K562 (cell line): ENCODE measurements around the gene FGF4. TPM values are rescaled to one million over a fixed set of nuclear protein-coding genes. Genes with fewer than 3 reads are reported as not detected.

ENCODE experiments used
- ATAC-seq: fragments of 200-7000 bp; cut with Tn5 transposase; 3 replicates; pipeline ENCODE4 v1.9.1; 2020; ENCODE audit warnings: moderate library complexity
- BruUV-seq: library from RNA; stranded (reverse); fragments of 400-500 nt; replicated peaks from 2 replicates; lab custom pipeline; 2021; lab: Mats Ljungman, UMichigan
- CTCF ChIA-PET: fragments of 300-600 bp; formaldehyde crosslinking; extraction: SDS; loops from one replicate; lab custom pipeline; 2021; ENCODE audit warnings: low intra/inter-chr PET ratio; lab: Yijun Ruan, JAX
- POLR2A ChIA-PET: fragments of 300-600, 350-650 bp; sonication (Branson Sonifier 250); formaldehyde crosslinking; extraction: SDS; loops from one replicate; lab custom pipeline; 2021; ENCODE audit warnings: antibody characterized with exemption, inconsistent platforms; lab: Yijun Ruan, JAX
- DNase-seq, 4 experiments: peaks; one replicate each; pipeline versions ENCODE4 v3.0.0 to v3.0.0-alpha.2; 2011 to 2018; ENCODE audit warnings: low spot score in 3 of 4, mixed read lengths in 3 of 4; ENCODE audit errors: extremely low read depth in 1 of 4
- FAIRE-seq: peaks from 2 replicates; lab custom pipeline; 2011; peaks lifted over from hg19 to GRCh38; lab: Jason Lieb, UNC
- H2AFZ ChIP-seq: 2 replicates; pipeline ENCODE4 v1.6.0; 2011; ENCODE audit warnings: low read depth, low read length, control low read depth, inconsistent platforms
- H3K27ac ChIP-seq: fragments of 200-600 bp; 3 replicates; pipeline ENCODE4 v1.8.0; 2011; ENCODE audit warnings: low read depth, mild to moderate bottlenecking, control low read depth, inconsistent platforms, low read length, moderate library complexity, mixed read lengths; ENCODE audit errors: extremely low read depth
- H3K27me3 ChIP-seq, 2 experiments: fragments of 300-600 bp in 1 of 2; 2 replicates in 1 of 2; 3 replicates in 1 of 2; pipeline versions ENCODE4 v1.6.0 to v1.8.0; 2011; ENCODE audit warnings: inconsistent platforms in 2 of 2, low read length in 2 of 2, mild to moderate bottlenecking in 1 of 2, mixed read lengths in 1 of 2, moderate library complexity in 1 of 2; ENCODE audit not compliant: control insufficient read depth in 2 of 2, insufficient read depth in 2 of 2
- H3K36me3 ChIP-seq: fragments of 300-600 bp; 3 replicates; pipeline ENCODE4 v1.8.0; 2011; ENCODE audit warnings: mild to moderate bottlenecking, low read length, inconsistent platforms; ENCODE audit not compliant: control insufficient read depth, insufficient read depth
- H3K4me1 ChIP-seq, 2 experiments: fragments of 200-600 bp in 1 of 2; replicated peaks in 1 of 2; 2 replicates in 1 of 2; 3 replicates in 1 of 2; pipeline versions ENCODE4 v1.5.1 to v1.8.0; 2011; ENCODE audit warnings: inconsistent platforms in 2 of 2, low read length in 2 of 2, mild to moderate bottlenecking in 1 of 2, mixed read lengths in 1 of 2, moderate library complexity in 1 of 2; ENCODE audit not compliant: control insufficient read depth in 2 of 2, insufficient read depth in 2 of 2
- H3K4me2 ChIP-seq: 2 replicates; pipeline ENCODE4 v1.6.1; 2011; ENCODE audit warnings: low read length, control low read depth, inconsistent platforms, mixed read lengths; ENCODE audit not compliant: insufficient read depth
- H3K4me3 ChIP-seq: fragments of 200-600 bp; sonication (generic), shearing (Covaris generic); 2 replicates; pipeline ENCODE4 v1.5.1; 2016; ENCODE audit warnings: control low read depth, inconsistent platforms
- H3K79me2 ChIP-seq: fragments of 200-600 bp; 3 replicates; pipeline ENCODE4 v1.8.0; 2011; ENCODE audit warnings: low read length, inconsistent platforms; ENCODE audit not compliant: control insufficient read depth, insufficient read depth
- H3K9ac ChIP-seq, 2 experiments: 2 replicates each; pipeline versions ENCODE4 v1.6.0 to v1.6.1; 2011; ENCODE audit warnings: low read depth in 2 of 2, low read length in 2 of 2, control low read depth in 1 of 2, inconsistent platforms in 1 of 2, mild to moderate bottlenecking in 1 of 2, mixed read lengths in 1 of 2; ENCODE audit not compliant: insufficient read depth in 1 of 2
- H3K9me1 ChIP-seq: one replicate; pipeline ENCODE4 v1.6.0; 2011; ENCODE audit warnings: inconsistent platforms, mild to moderate bottlenecking, low read length, moderate library complexity; ENCODE audit not compliant: control insufficient read depth, insufficient read depth
- H3K9me3 ChIP-seq: replicated peaks from 2 replicates; pipeline ENCODE4 v1.5.1; 2011; ENCODE audit warnings: low read depth, low read length, inconsistent platforms; ENCODE audit not compliant: control insufficient read depth, insufficient read depth
- H4K20me1 ChIP-seq: replicated peaks from 2 replicates; pipeline ENCODE4 v1.6.1; 2011; ENCODE audit warnings: low read length, inconsistent platforms, mixed read lengths; ENCODE audit not compliant: control insufficient read depth, insufficient read depth
- BRD4 ChIP-seq: fragments of 200-600 bp; sonication (generic); IDR thresholded peaks from 2 replicates; pipeline ENCODE4 v1.6.1; 2017; ENCODE audit warnings: inconsistent platforms
- CHCHD3 ChIP-seq: fragments of 250-450 bp; sonication (Bioruptor Pico); IDR thresholded peaks from 2 replicates; pipeline ENCODE4 v2.1.2; 2022; ENCODE audit warnings: mild to moderate bottlenecking
- CREB1 ChIP-seq, 2 experiments: sonication (generic) in 1 of 2; formaldehyde crosslinking in 1 of 2; IDR thresholded peaks; 2 replicates each; pipeline versions ENCODE4 v1.6.1 to v1.8.0; 2012 to 2022; ENCODE audit warnings: inconsistent platforms in 1 of 2, mild to moderate bottlenecking in 1 of 2, missing genetic modification reagents in 1 of 2, moderate library complexity in 1 of 2
- HLTF ChIP-seq: fragments of 450-650 bp; IDR thresholded peaks from 2 replicates; pipeline ENCODE4 v1.6.1; 2016
- JUNB ChIP-seq: fragments of 450-650 bp; formaldehyde crosslinking; conservative IDR thresholded peaks from 2 replicates; pipeline ENCODE4 v1.4.0; 2020; ENCODE audit warnings: mild to moderate bottlenecking
- KDM1A ChIP-seq, 2 experiments: fragments of 450-650 bp; IDR thresholded peaks; 2 replicates each; pipeline ENCODE4 v1.6.1; 2016; ENCODE audit warnings: mild to moderate bottlenecking in 2 of 2
- MTA2 ChIP-seq: fragments of 450-650 bp; IDR thresholded peaks from 2 replicates; pipeline ENCODE4 v1.6.1; 2016; ENCODE audit warnings: low read depth
- MYC ChIP-seq, 2 experiments: fragments of 250-450 bp in 1 of 2; sonication (Bioruptor Pico) in 1 of 2; IDR thresholded peaks; 2 replicates each; pipeline versions ENCODE4 v1.5.1 to v1.6.1; 2012 to 2021; ENCODE audit warnings: low read depth in 2 of 2, borderline replicate concordance in 1 of 2, improper control_type of control experiment in 1 of 2, low read length in 1 of 2, mild to moderate bottlenecking in 1 of 2, moderate library complexity in 1 of 2
- NFYB ChIP-seq: IDR thresholded peaks from 2 replicates; pipeline ENCODE4 v1.6.1; 2011; ENCODE audit warnings: mild to moderate bottlenecking, moderate library complexity; ENCODE audit not compliant: insufficient read length; ENCODE audit errors: extremely low read depth
- RBM17 ChIP-seq: fragments of 200-400 bp; formaldehyde crosslinking; IDR thresholded peaks from 2 replicates; pipeline ENCODE4 v1.6.1; 2017; ENCODE audit warnings: low read depth, mild to moderate bottlenecking, low read length, borderline replicate concordance
- ZKSCAN8 ChIP-seq: fragments of 200-800 bp; sonication (Bioruptor generic); IDR thresholded peaks from 2 replicates; pipeline ENCODE4 v1.6.1; 2016; ENCODE audit warnings: missing genetic modification characterization, missing compliant biosample characterization
- ZNF253 ChIP-seq: fragments of 250-450 bp; sonication (Bioruptor Pico); conservative IDR thresholded peaks from 2 replicates; pipeline ENCODE4 v1.6.1; 2021; ENCODE audit warnings: mild to moderate bottlenecking
- ZNF316 ChIP-seq: fragments of 450-650 bp; IDR thresholded peaks from 2 replicates; pipeline ENCODE4 v1.6.1; 2016
- ZNF785 ChIP-seq: fragments of 250-450 bp; sonication (Bioruptor Pico); IDR thresholded peaks from 2 replicates; pipeline ENCODE4 v1.4.0; 2020; ENCODE audit warnings: mild to moderate bottlenecking
- WGBS: fragments of 100-300 bp; shearing (Covaris generic); methylation state at CpG from one replicate; pipeline ENCODE4 v1.1.6; 2016; ENCODE audit warnings: low coverage, mixed read lengths; ENCODE audit not compliant: insufficient coverage; ENCODE audit errors: missing lambda C conversion rate; 5-methylcytosine and 5-hydroxymethylcytosine counted together
- in situ Hi-C: fragments of 300-500 bp; cut with MboI; formaldehyde crosslinking; loops from 4 replicates; pipeline ENCODE4 v1.15.0; 2018; ENCODE audit warnings: inconsistent platforms, mixed read lengths
- intact Hi-C: fragments of 100-400 bp; cut with micrococcal nuclease; formaldehyde crosslinking; loops from 2 replicates; pipeline ENCODE4 v1.14.2; 2022
- polyA plus RNA-seq, 8 experiments: library from polyadenylated mRNA; depleted of rRNA in 4 of 8; stranded (reverse) in 5 of 8; unstranded in 3 of 8; fragments of >200 nt; fragmentation: Nextera tagmentation in 2 of 8; fragmentation: Illumina TruSeq in 1 of 8; extraction: Ambion mirVana in 2 of 8; extraction: Trizol in 1 of 8; gene quantifications; 2 replicates each; pipeline versions ENCODE4 v1.2.1 to v1.2.3, GENCODE V29; 2011 to 2014; ENCODE audit warnings: inconsistent platforms in 1 of 8, missing spikeins in 1 of 8
- total RNA-seq, 7 experiments: library from RNA; depleted of rRNA in 6 of 7; stranded (reverse); fragments of >200 nt in 6 of 7; fragmentation: Illumina TruSeq in 2 of 7; extraction: Trizol in 2 of 7; gene quantifications; 2 replicates each; pipeline versions ENCODE4 v1.2.1 to v1.2.3, GENCODE V29; 2011 to 2021; ENCODE audit warnings: low replicate concordance in 1 of 7
- TF ChIP-seq, protein P1 (sequence below): sonication (generic); formaldehyde crosslinking; IDR thresholded peaks from 2 replicates; pipeline ENCODE4 v1.8.1; 2023; ENCODE audit warnings: missing genetic modification reagents, mild to moderate bottlenecking, borderline replicate concordance
- TF ChIP-seq, protein P2 (sequence below): fragments of 450-650 bp; formaldehyde crosslinking; IDR thresholded peaks from 2 replicates; pipeline ENCODE4 v1.4.0; 2020; ENCODE audit warnings: mild to moderate bottlenecking, moderate library complexity
- TF ChIP-seq, protein P3 (sequence below): fragments of 450-650 bp; IDR thresholded peaks from 2 replicates; pipeline ENCODE4 v1.6.1; 2016

FGF4 gene
- total and polyA plus RNA-seq, 9 of the 15 experiments (the other 6 are each of a cell fraction or from before 2014, with no cell fraction given) = not detected

DNA sequence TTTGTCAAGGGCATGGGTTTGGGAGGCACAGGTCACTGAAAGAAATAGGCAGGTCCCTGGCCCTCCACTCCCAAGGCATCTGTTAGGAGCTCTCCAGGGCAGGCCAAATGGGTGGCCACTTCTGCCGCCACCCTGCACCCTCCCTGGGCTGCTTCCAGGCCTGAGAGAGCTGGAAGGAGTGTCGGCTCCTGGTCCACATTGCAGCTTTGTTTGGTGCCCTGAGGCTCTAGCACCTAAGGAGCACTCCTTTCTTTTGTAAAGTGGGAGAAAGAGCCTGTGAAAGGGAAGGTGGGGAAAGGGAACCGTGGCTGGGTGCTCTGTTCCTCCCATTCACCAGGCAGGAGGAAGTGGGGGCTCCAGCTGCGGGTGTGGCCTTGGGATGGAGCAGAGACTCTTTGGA lies 12.3 kb upstream of the FGF4 start:
- H3K4me1 ChIP-seq = no peaks in the 10 kb centered on the region
- no peak overlapping the region for H3K27ac ChIP-seq
- DNase-seq = no peak
- no TSS peak for BruUV-seq
- POLR2A ChIA-PET = interaction anchor here (0.5 to 0.9 kb wide), 3 partner anchors 10 to 79 kb away, joined by 3 to 4 read pairs (median 3); no protein-coding TSS in a partner anchor
- no peak overlapping the region for H3K9ac ChIP-seq
- H3K36me3 ChIP-seq = no peaks in the 10 kb centered on the region
- no peak overlapping the region for H3K4me2 ChIP-seq
- no peaks in the 10 kb centered on the region for H3K79me2 ChIP-seq
- H3K9me1 ChIP-seq = peaks cover 3% of the 10 kb centered on the region
- no peak for ATAC-seq
- H4K20me1 ChIP-seq = peaks cover 6% of the 10 kb centered on the region; the same call in 1 of the 2 replicates
- in situ Hi-C loops (no loop called here), intact Hi-C loops (no loop called here)
- 0% methylated on average over 3 of the region's 4 CpGs for WGBS
- no peak overlapping the region for H2AFZ ChIP-seq
- CTCF ChIA-PET = no interaction called here
- FAIRE-seq = no peak
- H3K9me3 ChIP-seq = no peaks in the 10 kb centered on the region
- no peak overlapping the region for H3K4me3 ChIP-seq
- peaks cover 37 to 70% of the 10 kb centered on the region in 2 experiments; a peak in 4 of 5 replicates for H3K27me3 ChIP-seq
- TF ChIP-seq CHCHD3 (no peak), HLTF (no peak), NFYB (no peak), ZNF316 (no peak), ZKSCAN8 (CRISPR knock-in tag) (no peak), ZNF785 (CRISPR knock-in tag) (no peak), JUNB (CRISPR knock-in tag) (no peak), MTA2 (no peak), KDM1A (IDR thresholded peaks at IDR 0.05) (no peak), RBM17 (no peak), BRD4 (no peak), MYC (IDR thresholded peaks at IDR 0.05; ENCODE audit: low read depth, low read length) (no peak), MYC (CRISPR knock-in tag; IDR thresholded peaks at IDR 0.05; ENCODE audit: borderline replicate concordance, low read depth) (no peak), ZNF253 (CRISPR knock-in tag) (no peak), CREB1 (IDR thresholded peaks at IDR 0.05) (no peak), CREB1 (CRISPR knock-in tag; IDR thresholded peaks at IDR 0.05) (no peak)
- TF ChIP-seq, protein P1, sequence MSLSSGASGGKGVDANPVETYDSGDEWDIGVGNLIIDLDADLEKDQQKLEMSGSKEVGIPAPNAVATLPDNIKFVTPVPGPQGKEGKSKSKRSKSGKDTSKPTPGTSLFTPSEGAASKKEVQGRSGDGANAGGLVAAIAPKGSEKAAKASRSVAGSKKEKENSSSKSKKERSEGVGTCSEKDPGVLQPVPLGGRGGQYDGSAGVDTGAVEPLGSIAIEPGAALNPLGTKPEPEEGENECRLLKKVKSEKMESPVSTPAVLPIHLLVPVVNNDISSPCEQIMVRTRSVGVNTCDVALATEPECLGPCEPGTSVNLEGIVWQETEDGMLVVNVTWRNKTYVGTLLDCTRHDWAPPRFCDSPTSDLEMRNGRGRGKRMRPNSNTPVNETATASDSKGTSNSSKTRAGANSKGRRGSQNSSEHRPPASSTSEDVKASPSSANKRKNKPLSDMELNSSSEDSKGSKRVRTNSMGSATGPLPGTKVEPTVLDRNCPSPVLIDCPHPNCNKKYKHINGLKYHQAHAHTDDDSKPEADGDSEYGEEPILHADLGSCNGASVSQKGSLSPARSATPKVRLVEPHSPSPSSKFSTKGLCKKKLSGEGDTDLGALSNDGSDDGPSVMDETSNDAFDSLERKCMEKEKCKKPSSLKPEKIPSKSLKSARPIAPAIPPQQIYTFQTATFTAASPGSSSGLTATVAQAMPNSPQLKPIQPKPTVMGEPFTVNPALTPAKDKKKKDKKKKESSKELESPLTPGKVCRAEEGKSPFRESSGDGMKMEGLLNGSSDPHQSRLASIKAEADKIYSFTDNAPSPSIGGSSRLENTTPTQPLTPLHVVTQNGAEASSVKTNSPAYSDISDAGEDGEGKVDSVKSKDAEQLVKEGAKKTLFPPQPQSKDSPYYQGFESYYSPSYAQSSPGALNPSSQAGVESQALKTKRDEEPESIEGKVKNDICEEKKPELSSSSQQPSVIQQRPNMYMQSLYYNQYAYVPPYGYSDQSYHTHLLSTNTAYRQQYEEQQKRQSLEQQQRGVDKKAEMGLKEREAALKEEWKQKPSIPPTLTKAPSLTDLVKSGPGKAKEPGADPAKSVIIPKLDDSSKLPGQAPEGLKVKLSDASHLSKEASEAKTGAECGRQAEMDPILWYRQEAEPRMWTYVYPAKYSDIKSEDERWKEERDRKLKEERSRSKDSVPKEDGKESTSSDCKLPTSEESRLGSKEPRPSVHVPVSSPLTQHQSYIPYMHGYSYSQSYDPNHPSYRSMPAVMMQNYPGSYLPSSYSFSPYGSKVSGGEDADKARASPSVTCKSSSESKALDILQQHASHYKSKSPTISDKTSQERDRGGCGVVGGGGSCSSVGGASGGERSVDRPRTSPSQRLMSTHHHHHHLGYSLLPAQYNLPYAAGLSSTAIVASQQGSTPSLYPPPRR (CRISPR knock-in tag) = no peak
- TF ChIP-seq, protein P2, sequence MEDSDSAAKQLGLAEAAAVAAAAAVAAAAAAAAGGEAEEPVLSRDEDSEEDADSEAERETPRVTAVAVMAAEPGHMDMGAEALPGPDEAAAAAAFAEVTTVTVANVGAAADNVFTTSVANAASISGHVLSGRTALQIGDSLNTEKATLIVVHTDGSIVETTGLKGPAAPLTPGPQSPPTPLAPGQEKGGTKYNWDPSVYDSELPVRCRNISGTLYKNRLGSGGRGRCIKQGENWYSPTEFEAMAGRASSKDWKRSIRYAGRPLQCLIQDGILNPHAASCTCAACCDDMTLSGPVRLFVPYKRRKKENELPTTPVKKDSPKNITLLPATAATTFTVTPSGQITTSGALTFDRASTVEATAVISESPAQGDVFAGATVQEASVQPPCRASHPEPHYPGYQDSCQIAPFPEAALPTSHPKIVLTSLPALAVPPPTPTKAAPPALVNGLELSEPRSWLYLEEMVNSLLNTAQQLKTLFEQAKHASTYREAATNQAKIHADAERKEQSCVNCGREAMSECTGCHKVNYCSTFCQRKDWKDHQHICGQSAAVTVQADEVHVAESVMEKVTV (CRISPR knock-in tag) = no peak
- TF ChIP-seq, protein P3, sequence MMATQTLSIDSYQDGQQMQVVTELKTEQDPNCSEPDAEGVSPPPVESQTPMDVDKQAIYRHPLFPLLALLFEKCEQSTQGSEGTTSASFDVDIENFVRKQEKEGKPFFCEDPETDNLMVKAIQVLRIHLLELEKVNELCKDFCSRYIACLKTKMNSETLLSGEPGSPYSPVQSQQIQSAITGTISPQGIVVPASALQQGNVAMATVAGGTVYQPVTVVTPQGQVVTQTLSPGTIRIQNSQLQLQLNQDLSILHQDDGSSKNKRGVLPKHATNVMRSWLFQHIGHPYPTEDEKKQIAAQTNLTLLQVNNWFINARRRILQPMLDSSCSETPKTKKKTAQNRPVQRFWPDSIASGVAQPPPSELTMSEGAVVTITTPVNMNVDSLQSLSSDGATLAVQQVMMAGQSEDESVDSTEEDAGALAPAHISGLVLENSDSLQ = no peak
